Measurements from ENCODE around the gene C16orf87.

- TF ChIP-seq CTCF (conservative IDR thresholded peaks at IDR 0.05; ENCODE audit: low read length) (no peak), EZH2phosphoT487 (IDR thresholded peaks at IDR 0.05; ENCODE audit: borderline replicate concordance) (no peak)
Measured at GRCh38 chr16:46807336-46807735, 23.6 kb downstream of the C16orf87 start.
